ENCODE results near the gene HS3ST1.
A peak's percentile ranks its signal among the peaks of the same experiment; 100 is the strongest.

The HS3ST1 gene

DNA sequence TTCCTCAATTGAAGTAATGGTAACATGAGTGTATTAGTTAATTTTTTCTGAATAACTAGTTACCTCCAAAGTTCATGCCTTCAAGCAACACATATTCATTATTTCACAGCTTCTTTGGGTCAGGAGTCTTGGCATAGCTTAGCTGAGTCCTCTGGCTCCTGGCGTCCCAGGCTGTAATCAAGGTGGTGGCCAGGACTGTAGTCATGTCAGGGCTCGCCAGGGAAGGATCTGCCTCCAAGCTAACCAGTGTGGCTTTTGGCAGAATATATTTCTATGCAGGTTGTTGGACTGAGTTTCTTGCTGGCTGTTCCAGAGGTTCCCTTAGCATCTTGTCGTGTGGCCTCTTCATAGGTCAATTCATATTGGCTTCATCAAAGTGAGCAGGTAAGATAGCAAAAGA, 10.0 kb upstream of the HS3ST1 start:
- H3K4me3 ChIP-seq (ENCODE audit: low read depth, low read length): no peak overlapping the region
- TF ChIP-seq, protein P1, sequence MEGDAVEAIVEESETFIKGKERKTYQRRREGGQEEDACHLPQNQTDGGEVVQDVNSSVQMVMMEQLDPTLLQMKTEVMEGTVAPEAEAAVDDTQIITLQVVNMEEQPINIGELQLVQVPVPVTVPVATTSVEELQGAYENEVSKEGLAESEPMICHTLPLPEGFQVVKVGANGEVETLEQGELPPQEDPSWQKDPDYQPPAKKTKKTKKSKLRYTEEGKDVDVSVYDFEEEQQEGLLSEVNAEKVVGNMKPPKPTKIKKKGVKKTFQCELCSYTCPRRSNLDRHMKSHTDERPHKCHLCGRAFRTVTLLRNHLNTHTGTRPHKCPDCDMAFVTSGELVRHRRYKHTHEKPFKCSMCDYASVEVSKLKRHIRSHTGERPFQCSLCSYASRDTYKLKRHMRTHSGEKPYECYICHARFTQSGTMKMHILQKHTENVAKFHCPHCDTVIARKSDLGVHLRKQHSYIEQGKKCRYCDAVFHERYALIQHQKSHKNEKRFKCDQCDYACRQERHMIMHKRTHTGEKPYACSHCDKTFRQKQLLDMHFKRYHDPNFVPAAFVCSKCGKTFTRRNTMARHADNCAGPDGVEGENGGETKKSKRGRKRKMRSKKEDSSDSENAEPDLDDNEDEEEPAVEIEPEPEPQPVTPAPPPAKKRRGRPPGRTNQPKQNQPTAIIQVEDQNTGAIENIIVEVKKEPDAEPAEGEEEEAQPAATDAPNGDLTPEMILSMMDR (IDR thresholded peaks at IDR 0.05; ENCODE audit: low read depth, low read length): no peak
- DNase-seq (ENCODE audit: low read depth, low spot score): no peak
- in situ Hi-C loops (cut with HindIII; ENCODE audit: low sequenced_read_pairs): no loop called here

DNA sequence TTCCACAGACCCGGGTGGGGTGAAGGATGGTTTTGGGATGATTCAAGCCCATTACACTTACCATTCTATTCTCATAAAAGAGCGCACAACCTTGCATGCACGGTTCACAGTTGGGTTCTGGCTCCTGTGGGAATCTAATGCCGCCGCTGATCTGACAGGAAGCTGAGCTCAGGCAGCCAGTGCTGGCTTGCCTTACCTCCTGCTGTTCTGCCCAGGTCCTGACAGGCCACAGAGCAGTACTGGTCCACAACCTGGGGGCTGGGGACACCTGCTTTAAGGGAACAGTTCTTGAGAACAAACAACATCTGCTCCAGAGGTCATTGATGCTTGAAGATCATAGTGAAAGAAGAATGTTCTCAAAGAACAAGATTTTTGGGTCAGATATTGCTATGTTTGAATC, 8.0 kb upstream of the HS3ST1 start:
- DNase-seq (ENCODE audit: low read depth, low spot score): no peak
- TF ChIP-seq, protein P1 (IDR thresholded peaks at IDR 0.05; ENCODE audit: low read depth, low read length): no peak
- in situ Hi-C loops (cut with HindIII; ENCODE audit: low sequenced_read_pairs): no loop called here
- H3K4me3 ChIP-seq (ENCODE audit: low read depth, low read length): no peak overlapping the region

DNA sequence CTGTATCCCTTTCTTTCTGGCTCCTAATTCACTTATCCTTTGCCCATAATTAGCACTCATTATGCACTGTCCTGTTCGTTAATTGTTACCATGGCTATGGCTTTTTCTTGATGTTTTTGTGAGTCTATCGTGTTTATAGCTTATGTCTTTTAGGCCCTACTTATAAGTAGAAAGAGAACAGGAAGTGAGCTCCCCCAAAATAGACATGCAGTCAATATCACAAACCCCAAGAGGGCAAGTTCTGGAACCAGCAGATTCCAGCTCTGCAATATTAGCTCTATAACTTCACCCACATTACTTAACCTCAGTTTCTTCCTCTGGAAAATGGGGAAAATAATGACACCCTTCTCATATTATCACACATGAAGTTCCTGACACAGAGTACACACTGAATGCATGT, 7.4 kb upstream of the HS3ST1 start:
- H3K4me3 ChIP-seq (ENCODE audit: low read depth, low read length): no peak overlapping the region
- TF ChIP-seq, protein P1 (IDR thresholded peaks at IDR 0.05; ENCODE audit: low read depth, low read length): no peak
- DNase-seq (ENCODE audit: low read depth, low spot score): no peak
- in situ Hi-C loops (cut with HindIII; ENCODE audit: low sequenced_read_pairs): no loop called here

DNA sequence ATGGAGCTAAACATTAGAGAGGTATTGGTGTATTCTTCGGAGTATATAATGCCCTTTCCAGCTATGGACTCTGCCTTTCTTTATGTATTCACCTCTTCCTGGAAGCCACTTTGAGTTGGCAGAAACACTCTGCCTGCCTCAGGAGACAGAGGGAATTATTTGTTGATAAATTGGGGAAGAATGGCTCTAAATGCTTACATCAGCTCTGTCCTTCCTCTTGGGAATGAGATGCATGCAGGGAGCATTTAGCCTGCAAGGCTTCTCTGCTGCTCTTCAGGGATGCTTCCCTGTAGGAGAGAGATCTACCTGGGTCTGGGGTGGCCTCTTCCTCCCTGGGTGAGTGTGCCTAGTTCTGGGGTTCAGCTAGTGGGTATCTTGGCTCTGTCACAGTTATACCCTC, 6.9 kb upstream of the HS3ST1 start:
- in situ Hi-C loops (cut with HindIII; ENCODE audit: low sequenced_read_pairs): no loop called here
- TF ChIP-seq, protein P1 (IDR thresholded peaks at IDR 0.05; ENCODE audit: low read depth, low read length): no peak
- DNase-seq (ENCODE audit: low read depth, low spot score): no peak
- no peak overlapping the region for H3K4me3 ChIP-seq (ENCODE audit: low read depth, low read length)

DNA sequence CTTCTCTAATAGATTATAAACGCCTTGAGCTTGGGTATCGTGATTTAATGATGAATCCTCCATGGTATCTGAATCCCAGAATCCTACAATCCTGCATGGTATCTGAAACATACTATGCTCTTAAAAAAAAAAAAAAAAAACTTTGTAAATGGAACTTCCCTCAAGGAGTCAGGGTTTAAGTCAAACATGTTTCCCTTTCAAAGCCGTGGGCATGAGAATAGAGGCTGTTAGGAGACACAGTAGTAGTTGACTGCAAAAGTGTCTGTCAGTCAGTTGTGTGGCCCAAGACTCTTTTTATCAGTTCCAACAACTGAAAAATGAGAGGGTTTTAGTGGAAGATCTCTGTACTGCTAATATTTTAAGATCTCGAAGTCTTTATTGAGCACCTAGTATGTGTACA, 2.4 kb upstream of the HS3ST1 start:
- TF ChIP-seq, protein P1 (IDR thresholded peaks at IDR 0.05; ENCODE audit: low read depth, low read length): no peak
- no peak overlapping the region for H3K4me3 ChIP-seq (ENCODE audit: low read depth, low read length)
- no peak for DNase-seq (ENCODE audit: low read depth, low spot score)
- in situ Hi-C loops (cut with HindIII; ENCODE audit: low sequenced_read_pairs): no loop called here

DNA sequence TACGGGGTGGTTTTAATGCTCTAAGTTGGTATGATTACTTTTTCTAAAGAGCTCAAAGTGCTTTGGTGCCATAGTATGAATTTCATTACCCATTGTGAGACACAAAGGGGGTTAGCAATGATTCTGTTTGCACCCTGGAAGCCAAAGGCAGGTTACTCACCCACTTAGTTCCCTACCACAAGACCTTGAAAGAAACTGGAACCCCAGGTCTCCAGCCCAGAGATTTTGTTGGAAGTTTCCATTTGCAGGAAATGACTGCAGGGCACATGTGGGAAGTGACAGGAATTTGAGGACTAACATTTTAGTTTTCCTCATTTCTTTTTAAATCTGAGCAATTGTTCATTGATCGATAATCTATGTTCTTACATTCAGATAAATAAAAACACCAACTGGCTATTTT, 1.8 kb upstream of the HS3ST1 start:
- DNase-seq (ENCODE audit: low read depth, low spot score): no peak
- no peak overlapping the region for H3K4me3 ChIP-seq (ENCODE audit: low read depth, low read length)
- in situ Hi-C loops (cut with HindIII; ENCODE audit: low sequenced_read_pairs): no loop called here
- TF ChIP-seq, protein P1 (IDR thresholded peaks at IDR 0.05; ENCODE audit: low read depth, low read length): no peak

DNA sequence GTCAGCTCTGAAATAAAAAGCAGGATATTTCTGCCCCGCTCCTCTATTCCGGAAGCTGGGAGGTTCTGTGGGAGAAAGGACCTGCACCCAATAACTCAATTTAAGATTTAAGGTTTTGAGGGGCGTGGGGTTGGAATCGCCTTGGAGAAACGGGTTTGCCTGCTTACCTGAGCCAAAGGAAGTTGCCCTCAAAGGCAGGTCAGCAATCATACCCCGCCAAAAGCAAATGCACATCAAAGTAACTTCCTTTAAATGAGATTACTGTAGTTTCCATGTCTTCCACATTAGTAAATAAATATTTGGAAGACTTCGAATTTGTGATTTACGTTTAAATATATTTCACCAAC, 978 bp upstream of the HS3ST1 start:
- peak overlapping the region; percentile 43 for H3K4me3 ChIP-seq (ENCODE audit: low read depth, low read length)
- TF ChIP-seq, protein P1 (IDR thresholded peaks at IDR 0.05; ENCODE audit: low read depth, low read length): no peak
- DNase-seq (ENCODE audit: low read depth, low spot score): no peak
- in situ Hi-C loops (cut with HindIII; ENCODE audit: low sequenced_read_pairs): no loop called here

Data from astrocyte of the spinal cord (primary cell).